IPS-15b (cell line): Measurements from ENCODE around the gene SFXN3.
A peak's percentile ranks its signal among the peaks of the same experiment; 100 is the strongest.

Source experiments
- H3K27me3 ChIP-seq: one replicate; pipeline ENCODE4 v1.6.1; 2013; ENCODE audit warnings: low read length; ENCODE audit not compliant: control insufficient read depth, insufficient read depth
- H3K36me3 ChIP-seq: one replicate; pipeline ENCODE4 v1.6.1; 2013; ENCODE audit warnings: low read length; ENCODE audit not compliant: control insufficient read depth, insufficient read depth
- H3K4me1 ChIP-seq: one replicate; pipeline ENCODE4 v1.6.1; 2013; ENCODE audit warnings: mild to moderate bottlenecking, low read length; ENCODE audit not compliant: control insufficient read depth, insufficient read depth
- H3K4me3 ChIP-seq: one replicate; pipeline ENCODE4 v1.5.1; 2013; ENCODE audit warnings: low read depth, low read length
- H3K9ac ChIP-seq: one replicate; pipeline ENCODE4 v1.6.1; 2013; ENCODE audit warnings: low read depth, mild to moderate bottlenecking, low read length
- H3K9me3 ChIP-seq: one replicate; pipeline ENCODE4 v1.6.1; 2013; ENCODE audit warnings: mild to moderate bottlenecking, low read length; ENCODE audit not compliant: control insufficient read depth, insufficient read depth

Gene SFXN3

DNA sequence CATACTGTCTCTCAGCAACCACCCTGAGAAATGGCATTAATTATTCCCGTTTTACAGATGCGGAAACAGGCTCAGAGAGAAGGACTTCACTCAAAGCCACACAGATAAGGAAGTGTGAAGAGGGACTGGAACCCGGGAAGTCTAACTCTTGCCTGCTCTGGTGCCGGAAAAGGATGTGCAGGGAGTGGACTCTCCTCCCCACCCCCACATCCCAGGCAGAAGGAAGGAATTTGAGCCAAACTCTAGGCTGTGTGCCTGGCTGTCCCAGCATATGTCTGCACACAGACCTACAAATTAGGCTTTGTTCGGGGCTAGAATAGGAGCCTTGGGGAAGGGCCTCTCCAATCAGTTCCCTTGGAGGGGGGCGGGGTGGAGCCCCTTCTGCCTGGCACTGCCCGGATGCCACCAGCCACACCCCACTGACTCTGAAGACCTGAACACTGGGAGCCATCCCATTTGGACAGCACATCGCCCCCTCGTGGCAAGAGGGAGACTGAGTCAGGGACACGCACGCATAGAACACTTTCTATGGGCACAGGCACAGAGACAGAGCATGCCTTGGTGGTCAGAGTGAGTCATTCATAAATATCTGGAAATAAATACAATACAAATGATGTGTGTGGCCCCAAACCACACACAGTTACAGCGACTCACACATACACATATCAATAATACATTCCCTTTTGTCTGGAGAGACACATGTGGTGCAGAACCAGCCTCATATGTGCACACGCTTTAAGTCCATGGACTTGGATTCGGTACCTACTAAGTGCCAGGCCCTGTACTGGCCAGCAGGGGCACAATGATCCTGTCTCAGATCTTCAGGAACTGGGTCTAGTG lies 18.3 kb upstream of the SFXN3 start:
- H3K4me1 ChIP-seq = no peaks in the 10 kb centered on the region
- H3K9me3 ChIP-seq = no peaks in the 10 kb centered on the region
- H3K27me3 ChIP-seq = peaks cover 30% of the 10 kb centered on the region
- no peaks in the 10 kb centered on the region for H3K36me3 ChIP-seq
- H3K4me3 ChIP-seq = no peak overlapping the region
- no peak overlapping the region for H3K9ac ChIP-seq

DNA sequence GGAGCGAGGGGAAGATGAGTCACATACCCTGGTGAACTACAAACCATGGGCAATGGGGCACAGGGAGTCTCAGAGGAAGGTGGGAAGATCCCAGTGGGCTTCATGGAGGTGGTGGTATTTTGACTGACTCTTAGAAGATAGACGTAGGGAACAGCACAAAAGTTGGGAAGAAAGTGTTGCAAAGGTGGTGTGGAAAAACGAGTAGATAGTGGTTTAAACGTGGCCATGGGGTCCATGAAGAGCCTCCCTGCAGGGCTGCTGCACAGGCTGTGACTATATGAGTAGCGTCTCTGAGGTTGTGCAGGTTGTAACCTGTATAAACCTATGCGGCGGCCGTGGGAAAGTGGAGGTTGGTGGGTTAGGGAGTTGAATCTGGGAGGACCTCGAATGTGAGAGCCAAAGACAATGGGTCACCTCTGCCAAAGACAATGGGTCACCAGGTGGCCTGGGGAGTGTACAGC lies 17.6 kb upstream of the SFXN3 start:
- H3K4me3 ChIP-seq = no peak overlapping the region
- no peaks in the 10 kb centered on the region for H3K4me1 ChIP-seq
- peaks cover 37% of the 10 kb centered on the region for H3K27me3 ChIP-seq
- H3K9ac ChIP-seq = no peak overlapping the region
- H3K36me3 ChIP-seq = no peaks in the 10 kb centered on the region
- H3K9me3 ChIP-seq = no peaks in the 10 kb centered on the region

DNA sequence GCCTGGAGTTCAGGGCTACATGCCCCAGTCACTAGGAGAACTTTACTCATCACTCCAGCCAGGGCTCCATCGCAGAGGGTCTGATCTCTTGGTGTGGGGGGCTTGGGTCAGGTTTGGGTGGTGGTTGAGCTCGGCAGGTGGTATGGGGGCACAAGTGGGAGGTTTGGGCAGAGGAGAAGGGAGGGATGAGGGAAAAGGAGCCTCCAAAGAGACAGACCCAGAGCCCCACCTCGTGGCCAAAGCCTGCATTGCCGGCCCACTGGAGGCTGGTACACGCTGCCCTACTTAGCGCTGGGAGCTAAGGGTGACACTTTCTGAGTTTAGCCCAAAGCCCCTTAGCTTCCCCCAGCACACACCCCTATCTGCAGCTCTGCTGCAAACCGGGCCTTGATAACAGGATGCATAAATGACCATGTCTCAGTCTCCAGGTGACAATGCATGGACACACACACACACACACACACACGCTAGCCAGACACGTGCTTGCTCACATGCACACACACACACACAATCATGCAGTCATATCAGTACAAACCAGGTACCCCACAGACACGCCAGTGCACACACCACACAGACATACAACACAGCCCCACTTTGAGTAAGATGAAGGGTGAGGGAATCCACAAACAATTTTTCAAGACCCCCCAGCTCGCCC lies 16.7 kb upstream of the SFXN3 start:
- no peak overlapping the region for H3K4me3 ChIP-seq
- no peaks in the 10 kb centered on the region for H3K36me3 ChIP-seq
- no peak overlapping the region for H3K9ac ChIP-seq
- no peaks in the 10 kb centered on the region for H3K4me1 ChIP-seq
- peaks cover 45% of the 10 kb centered on the region for H3K27me3 ChIP-seq
- no peaks in the 10 kb centered on the region for H3K9me3 ChIP-seq

DNA sequence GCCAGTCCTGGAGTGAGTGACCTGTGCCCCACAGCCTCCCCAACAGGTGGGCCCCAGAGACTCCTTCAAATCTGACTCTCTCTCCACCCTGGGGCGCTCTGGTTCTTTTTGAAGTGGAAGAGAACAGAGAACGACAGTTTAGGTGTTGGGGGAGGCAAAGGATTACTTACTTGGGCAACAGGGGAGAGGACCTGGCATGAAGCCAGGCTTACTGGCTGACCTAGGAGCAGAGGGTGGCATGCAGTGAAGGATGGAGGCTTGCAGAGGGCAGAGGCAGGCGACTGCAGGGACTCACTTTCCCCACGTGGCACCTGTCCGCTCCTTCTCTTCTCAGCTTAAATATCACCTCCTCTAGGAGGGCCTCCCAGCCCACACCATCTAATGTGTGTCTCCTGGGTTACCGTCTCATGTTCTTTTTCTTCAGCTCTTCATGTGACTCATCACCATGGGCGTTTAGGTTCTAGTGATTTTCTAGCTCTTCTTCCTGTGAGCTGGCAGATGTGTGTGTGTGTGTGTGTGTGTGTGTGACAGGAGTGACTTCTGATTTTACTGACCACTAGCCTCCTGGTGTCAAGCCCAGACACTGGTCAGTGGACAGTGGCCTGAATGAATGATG lies 16.0 kb upstream of the SFXN3 start:
- H3K9ac ChIP-seq = no peak overlapping the region
- H3K36me3 ChIP-seq = no peaks in the 10 kb centered on the region
- H3K27me3 ChIP-seq = peaks cover 51% of the 10 kb centered on the region
- H3K9me3 ChIP-seq = no peaks in the 10 kb centered on the region
- no peak overlapping the region for H3K4me3 ChIP-seq
- H3K4me1 ChIP-seq = no peaks in the 10 kb centered on the region

DNA sequence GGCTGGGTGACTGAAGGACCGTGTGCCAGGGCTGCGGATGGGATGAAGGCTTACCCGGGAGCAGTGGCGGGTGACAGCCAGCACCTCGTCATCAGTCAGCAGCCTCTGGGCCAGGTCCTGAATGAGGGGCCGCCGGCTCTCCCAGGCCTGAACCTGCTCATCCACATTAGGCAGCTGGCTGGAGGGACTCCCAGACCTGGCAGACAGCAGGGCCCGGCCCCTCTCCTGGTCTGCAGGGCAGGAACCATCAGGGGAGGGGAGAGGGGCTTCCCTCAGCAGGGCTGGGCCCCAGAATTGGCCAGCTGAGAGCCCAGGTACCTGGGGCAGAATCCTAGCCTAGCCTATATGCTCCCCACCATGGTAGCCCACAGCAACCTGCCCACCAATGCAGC lies 15.5 kb upstream of the SFXN3 start:
- no peak overlapping the region for H3K4me3 ChIP-seq
- peaks cover 53% of the 10 kb centered on the region for H3K27me3 ChIP-seq
- H3K9ac ChIP-seq = no peak overlapping the region
- H3K9me3 ChIP-seq = no peaks in the 10 kb centered on the region
- no peaks in the 10 kb centered on the region for H3K36me3 ChIP-seq
- H3K4me1 ChIP-seq = no peaks in the 10 kb centered on the region

DNA sequence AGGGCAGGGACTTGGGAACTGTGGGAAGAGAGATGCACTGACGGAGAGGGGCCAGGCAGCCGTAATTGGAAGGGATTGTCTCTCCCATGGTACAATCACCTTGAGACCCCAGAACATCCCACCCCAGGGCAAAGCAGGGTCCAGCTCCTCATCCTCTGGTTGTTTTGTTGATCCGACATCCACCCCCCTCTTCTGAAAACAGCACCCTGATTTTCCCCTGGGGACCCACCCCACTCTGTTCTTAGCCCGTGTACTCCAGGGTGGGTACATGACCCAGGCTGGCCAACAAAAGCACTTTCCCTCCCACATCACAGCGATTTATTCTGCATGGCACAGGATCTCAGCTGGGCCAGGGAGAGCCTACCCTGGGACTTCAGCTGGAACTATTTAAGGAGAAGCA lies 14.2 kb upstream of the SFXN3 start:
- Histone ChIP-seq H3K27me3 (peaks cover 55% of the 10 kb centered on the region), H3K4me3 (no peak overlapping the region), H3K9me3 (no peaks in the 10 kb centered on the region), H3K4me1 (no peaks in the 10 kb centered on the region), H3K36me3 (peaks cover 2% of the 10 kb centered on the region), H3K9ac (no peak overlapping the region)

DNA sequence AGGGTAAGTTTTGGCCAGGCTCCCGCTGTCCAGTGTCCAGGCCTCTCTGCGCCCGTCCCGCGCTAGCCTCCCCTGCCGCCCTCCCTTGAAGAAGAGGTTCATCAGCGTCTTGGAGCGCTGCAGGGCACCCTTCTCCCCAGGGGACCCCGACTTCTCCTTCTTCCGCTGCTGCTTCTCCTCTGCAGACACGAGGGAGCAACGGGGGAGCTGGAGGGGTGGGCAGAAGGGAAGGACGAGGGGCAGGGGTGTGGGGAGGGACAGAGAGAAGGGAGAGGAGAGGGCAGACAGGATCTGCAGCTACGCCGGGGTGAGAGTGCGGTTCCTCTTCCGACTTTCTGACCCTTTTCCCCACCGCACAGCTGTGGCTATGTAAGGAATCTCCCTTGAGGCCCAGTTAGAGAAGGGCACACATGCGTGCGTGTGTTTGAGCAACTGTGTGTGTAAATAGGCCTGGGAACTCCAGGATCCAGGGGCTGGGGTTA lies 12.9 kb upstream of the SFXN3 start:
- Histone ChIP-seq H3K9me3 (no peaks in the 10 kb centered on the region), H3K9ac (no peak overlapping the region), H3K4me3 (peak overlapping the region; percentile 53), H3K27me3 (peaks cover 55% of the 10 kb centered on the region), H3K36me3 (peaks cover 2% of the 10 kb centered on the region), H3K4me1 (no peaks in the 10 kb centered on the region)

DNA sequence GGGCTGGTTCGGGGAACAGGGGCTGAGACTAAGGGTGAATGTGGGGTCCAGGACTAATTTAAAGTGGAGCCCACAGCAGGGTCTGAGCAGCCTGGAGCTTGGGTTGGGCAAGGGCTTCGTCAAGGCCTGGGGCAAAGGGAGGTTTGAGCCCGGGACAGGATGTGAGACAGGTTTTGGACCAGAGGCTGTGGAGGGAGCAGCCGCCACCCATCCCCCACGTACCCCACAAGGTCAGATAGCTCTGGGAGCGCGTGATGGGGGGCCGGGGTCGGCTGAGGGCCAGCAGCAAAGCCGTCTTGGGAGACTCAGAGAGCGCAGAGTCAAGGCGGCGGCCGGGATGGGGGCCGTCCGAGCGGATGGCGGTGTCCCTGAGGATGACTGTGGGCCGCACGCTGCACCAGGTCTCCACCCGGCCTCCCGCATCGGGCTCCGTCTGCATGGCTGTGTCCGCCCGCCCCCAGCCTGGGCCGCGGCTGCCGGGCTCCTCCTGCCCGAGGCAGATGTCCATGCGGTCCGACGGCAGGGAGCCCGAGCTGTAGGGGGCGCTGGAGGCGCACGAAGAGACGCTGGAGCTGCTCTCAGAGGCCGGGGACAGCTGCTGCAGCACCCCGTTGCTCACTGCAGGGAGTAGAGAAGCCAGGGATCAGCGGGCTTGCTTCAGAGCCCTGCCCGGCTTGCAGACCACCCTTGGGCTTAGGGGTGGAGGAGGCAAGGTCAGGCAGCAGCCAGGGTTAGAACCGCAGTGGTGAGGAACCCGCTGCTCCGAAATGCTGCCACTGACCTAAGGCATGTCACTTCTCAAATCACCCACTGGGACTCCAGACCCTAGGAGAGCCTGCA lies 12.2 kb upstream of the SFXN3 start:
- no peak overlapping the region for H3K9ac ChIP-seq

DNA sequence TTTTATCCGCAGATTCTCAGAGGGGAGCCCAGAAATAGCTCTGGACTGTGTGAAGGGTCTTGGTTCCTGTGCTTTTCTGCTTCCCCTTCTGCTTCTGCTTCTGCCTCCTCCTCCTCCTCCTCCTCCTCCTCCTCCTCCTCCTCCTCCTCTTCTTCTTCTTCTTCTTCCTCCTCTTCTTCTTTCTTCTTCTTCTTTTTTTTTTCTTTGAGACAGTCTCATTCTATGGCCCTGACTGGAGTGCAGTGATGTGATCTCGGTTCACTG lies 11.7 kb upstream of the SFXN3 start:
- Histone ChIP-seq H3K4me1 (no peaks in the 10 kb centered on the region), H3K9me3 (no peaks in the 10 kb centered on the region), H3K27me3 (peaks cover 55% of the 10 kb centered on the region), H3K4me3 (no peak overlapping the region), H3K36me3 (peaks cover 2% of the 10 kb centered on the region), H3K9ac (no peak overlapping the region)

More for the DNA sequence above, 12.2 kb upstream of the SFXN3 start:
- H3K4me1 ChIP-seq = no peaks in the 10 kb centered on the region
- peaks cover 2% of the 10 kb centered on the region for H3K36me3 ChIP-seq
- H3K9me3 ChIP-seq = no peaks in the 10 kb centered on the region
- peak overlapping the region; percentile 53 for H3K4me3 ChIP-seq
- peaks cover 55% of the 10 kb centered on the region for H3K27me3 ChIP-seq

DNA sequence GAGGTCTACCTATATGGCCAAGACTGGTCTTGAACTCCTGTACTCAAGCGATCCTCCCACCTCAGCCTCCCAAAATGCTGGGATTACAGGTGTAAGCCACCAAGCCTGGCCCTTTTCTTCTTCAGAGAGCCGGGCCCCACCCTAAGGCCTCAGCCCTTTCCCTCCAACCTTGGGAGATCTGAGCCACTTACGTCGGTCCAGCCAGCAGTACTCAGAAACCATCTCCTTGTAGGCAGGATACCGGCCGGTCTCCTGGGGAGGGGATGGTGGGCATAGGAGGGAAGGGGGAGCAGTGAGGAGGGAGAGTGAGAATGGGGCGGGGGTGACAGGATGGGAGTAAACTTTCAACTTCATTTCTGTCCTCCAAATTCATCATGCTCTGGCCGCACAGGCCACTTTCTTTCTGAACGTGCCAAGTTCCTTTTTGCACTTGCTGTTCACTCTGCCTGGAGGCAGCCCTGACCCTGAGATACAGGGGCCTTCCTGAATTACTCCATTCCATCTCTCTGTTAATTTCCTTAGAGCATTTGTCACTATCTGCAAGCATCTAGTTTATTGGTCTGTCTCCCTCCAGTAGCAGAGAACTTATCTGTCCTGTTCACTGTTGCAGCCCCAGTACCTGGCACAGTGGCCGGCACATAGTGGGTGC lies 10.5 kb upstream of the SFXN3 start:
- no peaks in the 10 kb centered on the region for H3K4me1 ChIP-seq
- H3K36me3 ChIP-seq = peaks cover 2% of the 10 kb centered on the region
- no peaks in the 10 kb centered on the region for H3K9me3 ChIP-seq
- H3K9ac ChIP-seq = no peak overlapping the region
- H3K27me3 ChIP-seq = peaks cover 44% of the 10 kb centered on the region
- no peak overlapping the region for H3K4me3 ChIP-seq

DNA sequence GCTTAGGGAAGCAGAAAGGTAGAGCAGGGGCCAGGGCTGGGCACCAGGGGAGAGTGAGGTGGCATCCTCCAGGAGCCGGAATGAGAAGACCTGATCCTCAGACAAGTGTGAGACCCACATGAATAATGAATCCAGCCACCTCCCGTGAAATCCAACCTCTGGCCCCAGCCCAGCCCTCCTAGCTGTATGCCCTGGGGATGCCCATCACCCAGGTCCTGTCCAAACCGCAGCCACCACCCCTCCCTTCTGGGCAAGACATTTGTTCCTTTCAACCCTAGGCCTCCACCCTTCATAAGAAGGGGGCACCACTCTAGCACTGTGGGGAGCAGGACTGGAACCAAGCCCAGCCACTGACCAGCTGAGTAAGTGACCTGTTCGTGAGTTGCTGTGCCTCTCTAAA lies 9.8 kb upstream of the SFXN3 start:
- Histone ChIP-seq H3K36me3 (peaks cover 2% of the 10 kb centered on the region), H3K9me3 (no peaks in the 10 kb centered on the region), H3K27me3 (peaks cover 40% of the 10 kb centered on the region), H3K9ac (no peak overlapping the region), H3K4me3 (no peak overlapping the region), H3K4me1 (no peaks in the 10 kb centered on the region)
